DND-41 (cell line): Measurements from ENCODE around the gene KIF24.

ENCODE experiments used
- EZH2 ChIP-seq: IDR thresholded peaks from 3 replicates; pipeline ENCODE4 v1.6.1; 2012; ENCODE audit warnings: borderline replicate concordance, low read depth, mild to moderate bottlenecking, moderate library complexity, low read length, inconsistent platforms; ENCODE audit not compliant: severe bottlenecking
- TF ChIP-seq, protein P1 (sequence below): IDR thresholded peaks from 2 replicates; pipeline ENCODE4 v1.5.1; 2012; ENCODE audit warnings: borderline replicate concordance, low read length, moderate library complexity, mild to moderate bottlenecking; ENCODE audit not compliant: poor library complexity, severe bottlenecking; ENCODE audit errors: extremely low read depth

DNA sequence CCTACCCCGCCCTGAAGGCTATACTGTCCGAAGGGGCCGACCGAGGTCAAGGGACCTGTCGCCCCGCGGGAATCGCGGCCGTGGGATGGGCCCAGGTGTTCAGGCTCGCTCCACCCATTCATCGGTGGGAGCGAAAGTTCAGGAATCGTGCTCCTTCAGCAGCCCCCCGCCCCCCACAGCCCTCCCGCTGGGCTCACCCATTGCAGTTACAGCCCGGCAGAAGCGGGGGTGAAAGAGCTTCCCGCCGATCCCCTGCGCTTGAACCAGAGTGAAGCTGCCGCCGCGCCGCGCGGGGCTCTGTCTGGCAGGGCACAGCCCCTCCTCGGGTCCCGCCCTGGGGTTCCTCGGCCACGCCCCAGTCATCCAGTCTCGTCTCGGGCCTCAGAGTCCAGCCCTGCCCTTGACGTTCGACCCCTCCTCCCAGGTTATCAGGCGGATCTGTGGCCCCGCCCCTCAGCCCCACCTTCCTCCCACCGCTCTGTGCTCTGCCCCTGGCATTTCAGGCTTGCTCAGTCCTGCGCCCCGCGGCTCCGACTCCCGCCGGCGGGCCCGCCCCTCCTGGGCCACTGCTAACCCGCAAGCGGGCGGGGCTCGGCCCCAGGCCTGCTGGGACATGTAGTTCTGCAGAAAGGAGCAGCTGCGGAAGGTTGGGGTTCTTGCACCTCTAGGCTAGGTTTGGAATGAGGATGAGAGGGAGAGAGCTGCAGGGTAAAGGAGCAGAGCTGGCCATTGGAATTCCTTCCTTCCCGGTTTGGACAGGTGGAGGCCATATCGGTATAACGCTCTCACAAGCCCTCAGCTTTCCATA is 47.7 kb upstream of the KIF24 start, which contains the start of gene MYORG:
- TF ChIP-seq, protein P1, sequence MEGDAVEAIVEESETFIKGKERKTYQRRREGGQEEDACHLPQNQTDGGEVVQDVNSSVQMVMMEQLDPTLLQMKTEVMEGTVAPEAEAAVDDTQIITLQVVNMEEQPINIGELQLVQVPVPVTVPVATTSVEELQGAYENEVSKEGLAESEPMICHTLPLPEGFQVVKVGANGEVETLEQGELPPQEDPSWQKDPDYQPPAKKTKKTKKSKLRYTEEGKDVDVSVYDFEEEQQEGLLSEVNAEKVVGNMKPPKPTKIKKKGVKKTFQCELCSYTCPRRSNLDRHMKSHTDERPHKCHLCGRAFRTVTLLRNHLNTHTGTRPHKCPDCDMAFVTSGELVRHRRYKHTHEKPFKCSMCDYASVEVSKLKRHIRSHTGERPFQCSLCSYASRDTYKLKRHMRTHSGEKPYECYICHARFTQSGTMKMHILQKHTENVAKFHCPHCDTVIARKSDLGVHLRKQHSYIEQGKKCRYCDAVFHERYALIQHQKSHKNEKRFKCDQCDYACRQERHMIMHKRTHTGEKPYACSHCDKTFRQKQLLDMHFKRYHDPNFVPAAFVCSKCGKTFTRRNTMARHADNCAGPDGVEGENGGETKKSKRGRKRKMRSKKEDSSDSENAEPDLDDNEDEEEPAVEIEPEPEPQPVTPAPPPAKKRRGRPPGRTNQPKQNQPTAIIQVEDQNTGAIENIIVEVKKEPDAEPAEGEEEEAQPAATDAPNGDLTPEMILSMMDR, result no peak
- TF ChIP-seq EZH2, result no peak
